Caki2 (cell line): ENCODE data around the gene TIMM50. TPM values are rescaled to one million over a fixed set of nuclear protein-coding genes. Genes with fewer than 3 reads are reported as not detected.
"Not testable (repeated sequence)": the region's sequence is repeated elsewhere in the genome, so short reads cannot be mapped to it uniquely, and the experiment has no call there.

Source experiments
- DNase-seq: peaks from one replicate; pipeline ENCODE4 v3.0.0-alpha.2; 2015; ENCODE audit warnings: low read depth
- in situ Hi-C: cut with HindIII; loops from 2 replicates; pipeline ENCODE4 v1.10.0; 2016; ENCODE audit warnings: low sequenced_read_pairs, low pct_unique_long_range_greater_than_20kb, mixed read lengths
- total RNA-seq: library from RNA; depleted of rRNA; stranded (reverse); fragments of >200 nt; shearing (Covaris generic); gene quantifications from 2 replicates; pipeline ENCODE4 v1.2.3, GENCODE V29; 2014; ENCODE audit warnings: low replicate concordance

TIMM50 gene
- total RNA-seq, 1 experiment from 2014 or later: 282 TPM

GRCh38 chr19:39465956-39466747, 14.5 kb upstream of the TIMM50 start:
- in situ Hi-C loops: no loop called here
- DNase-seq: no peak

GRCh38 chr19:39467941-39468340, 12.7 kb upstream of the TIMM50 start:
- in situ Hi-C loops: no loop called here
- no peak for DNase-seq

GRCh38 chr19:39469036-39469435, 11.6 kb upstream of the TIMM50 start:
- in situ Hi-C loops: no loop called here
- no peak for DNase-seq

GRCh38 chr19:39469567-39469966, 11.1 kb upstream of the TIMM50 start:
- in situ Hi-C loops: no loop called here
- no peak for DNase-seq

GRCh38 chr19:39470724-39471339, 9.8 kb upstream of the TIMM50 start:
- in situ Hi-C loops: no loop called here
- no peak for DNase-seq

- no peak for DNase-seq
- in situ Hi-C loops: no loop called here
Measured at GRCh38 chr19:39471756-39472536, 8.7 kb upstream of the TIMM50 start.

GRCh38 chr19:39472746-39473442, 7.7 kb upstream of the TIMM50 start:
- in situ Hi-C loops: no loop called here
- DNase-seq: no peak

GRCh38 chr19:39473443-39473960, 7.1 kb upstream of the TIMM50 start:
- in situ Hi-C loops: no loop called here
- DNase-seq: no peak

GRCh38 chr19:39474139-39474620, 6.5 kb upstream of the TIMM50 start:
- in situ Hi-C loops: no loop called here
- peak; percentile 26 for DNase-seq

GRCh38 chr19:39475748-39476147, 4.9 kb upstream of the TIMM50 start:
- in situ Hi-C loops: no loop called here
- DNase-seq: no peak

- DNase-seq: peak; percentile 23
- in situ Hi-C loops: not testable (repeated sequence)
Measured at GRCh38 chr19:39479319-39479801, 1.3 kb upstream of the TIMM50 start.

GRCh38 chr19:39479916-39480315, 722 bp upstream of the TIMM50 start:
- in situ Hi-C loops: no loop called here
- DNase-seq: no peak

GRCh38 chr19:39481229-39481545, 549 bp downstream of the TIMM50 start:
- DNase-seq: no peak
- in situ Hi-C loops: no loop called here

GRCh38 chr19:39481676-39482075, 1.0 kb downstream of the TIMM50 start:
- no peak for DNase-seq
- in situ Hi-C loops: no loop called here

GRCh38 chr19:39483141-39483540, 2.5 kb downstream of the TIMM50 start:
- no peak for DNase-seq
- in situ Hi-C loops: no loop called here

- no peak for DNase-seq
- in situ Hi-C loops: no loop called here
Measured at GRCh38 chr19:39489756-39490155, 9.1 kb downstream of the TIMM50 start.

GRCh38 chr19:39492225-39492624, 11.6 kb downstream of the TIMM50 start:
- no peak for DNase-seq
- in situ Hi-C loops: no loop called here

GRCh38 chr19:39492788-39493187, 12.2 kb downstream of the TIMM50 start:
- no peak for DNase-seq
- in situ Hi-C loops: no loop called here
